ENCODE results near the gene CLCF1. TPM values are rescaled to one million over a fixed set of nuclear protein-coding genes. Genes with fewer than 3 reads are reported as not detected.

The CLCF1 gene
- total and polyA plus RNA-seq, 2 donors (not counting 3 experiments of a cell fraction or from before 2014, with no cell fraction given) = 5.8 to 6.5 TPM

DNA sequence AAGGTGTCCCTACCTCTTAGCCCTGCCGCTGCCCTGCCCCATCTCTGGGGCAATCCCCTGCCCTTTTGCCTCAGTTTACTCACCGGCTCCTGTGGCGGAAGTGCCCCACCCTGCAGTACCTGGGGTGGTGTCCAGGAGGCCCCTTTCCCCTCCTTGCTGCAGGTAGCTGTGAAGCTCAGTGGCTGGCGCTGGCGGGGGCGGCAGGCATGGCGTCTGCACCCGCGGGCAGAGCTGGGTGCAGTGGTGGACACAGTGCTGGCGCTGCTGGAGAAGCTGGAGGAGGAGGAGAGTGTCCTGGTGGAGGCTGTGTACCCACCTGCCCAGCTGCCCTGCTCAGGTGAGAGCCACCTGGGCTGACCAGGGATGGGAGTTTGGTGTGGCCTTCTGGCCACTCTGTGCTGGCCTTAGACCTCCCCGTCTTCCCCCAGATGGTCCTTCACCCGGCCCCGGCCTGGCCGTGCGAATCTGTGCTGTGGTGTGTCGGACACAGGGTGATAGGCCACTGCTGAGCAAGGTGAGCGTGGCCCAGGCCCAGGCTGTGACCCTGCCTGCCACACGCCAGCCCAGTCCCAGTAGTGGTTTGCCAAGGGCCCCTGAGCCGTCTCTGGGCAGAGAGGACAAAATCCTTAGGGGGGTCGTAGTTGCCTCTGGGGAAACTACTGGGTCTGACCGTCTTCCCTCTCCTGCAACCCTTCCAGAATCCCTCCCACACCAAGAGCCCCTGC lies 46.1 kb upstream of the CLCF1 start:
- H3K36me3 ChIP-seq (ENCODE audit: control insufficient read depth in 2 of 2, extremely low read depth in 1 of 2, insufficient read depth in 2 of 2, low read length in 2 of 2) = no peaks in the 10 kb centered on the region
- H3K9me1 ChIP-seq (replicated peaks; ENCODE audit: control insufficient read depth, extremely low read depth, insufficient read depth, low read length) = no peaks in the 10 kb centered on the region
- POLR2A ChIA-PET = no interaction called here
- no peak for FAIRE-seq
- H3K79me2 ChIP-seq (ENCODE audit: control insufficient read depth, insufficient read depth, low read length) = no peaks in the 10 kb centered on the region
- H4K20me1 ChIP-seq (replicated peaks; ENCODE audit: control insufficient read depth, extremely low read depth, insufficient read depth, low read length) = no peaks in the 10 kb centered on the region
- no peak for DNase-seq (ENCODE audit: low read depth, low spot score)
- TF ChIP-seq JUN (IDR thresholded peaks at IDR 0.05; ENCODE audit: borderline replicate concordance, insufficient read depth, insufficient read length, low read depth) (no peak), POLR2AphosphoS5 (IDR thresholded peaks at IDR 0.05; ENCODE audit: insufficient read depth, low read depth, low read length) (no peak), FOS (IDR thresholded peaks at IDR 0.05; ENCODE audit: borderline replicate concordance, insufficient read depth, low read length) (no peak), EZH2 (IDR thresholded peaks at IDR 0.05; ENCODE audit: borderline replicate concordance, low read depth, low read length, severe bottlenecking) (no peak), POLR2A (IDR thresholded peaks at IDR 0.05; ENCODE audit: low read depth, low read length) (no peak), GATA2 (IDR thresholded peaks at IDR 0.05; ENCODE audit: insufficient read depth, insufficient read length, low read depth, low read length) (no peak), MYC (IDR thresholded peaks at IDR 0.05; ENCODE audit: low read depth, low read length) (no peak)
- TF ChIP-seq, protein P1, sequence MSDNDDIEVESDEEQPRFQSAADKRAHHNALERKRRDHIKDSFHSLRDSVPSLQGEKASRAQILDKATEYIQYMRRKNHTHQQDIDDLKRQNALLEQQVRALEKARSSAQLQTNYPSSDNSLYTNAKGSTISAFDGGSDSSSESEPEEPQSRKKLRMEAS (IDR thresholded peaks at IDR 0.05; ENCODE audit: insufficient read depth, insufficient read length) = no peak
- TF ChIP-seq, protein P2, sequence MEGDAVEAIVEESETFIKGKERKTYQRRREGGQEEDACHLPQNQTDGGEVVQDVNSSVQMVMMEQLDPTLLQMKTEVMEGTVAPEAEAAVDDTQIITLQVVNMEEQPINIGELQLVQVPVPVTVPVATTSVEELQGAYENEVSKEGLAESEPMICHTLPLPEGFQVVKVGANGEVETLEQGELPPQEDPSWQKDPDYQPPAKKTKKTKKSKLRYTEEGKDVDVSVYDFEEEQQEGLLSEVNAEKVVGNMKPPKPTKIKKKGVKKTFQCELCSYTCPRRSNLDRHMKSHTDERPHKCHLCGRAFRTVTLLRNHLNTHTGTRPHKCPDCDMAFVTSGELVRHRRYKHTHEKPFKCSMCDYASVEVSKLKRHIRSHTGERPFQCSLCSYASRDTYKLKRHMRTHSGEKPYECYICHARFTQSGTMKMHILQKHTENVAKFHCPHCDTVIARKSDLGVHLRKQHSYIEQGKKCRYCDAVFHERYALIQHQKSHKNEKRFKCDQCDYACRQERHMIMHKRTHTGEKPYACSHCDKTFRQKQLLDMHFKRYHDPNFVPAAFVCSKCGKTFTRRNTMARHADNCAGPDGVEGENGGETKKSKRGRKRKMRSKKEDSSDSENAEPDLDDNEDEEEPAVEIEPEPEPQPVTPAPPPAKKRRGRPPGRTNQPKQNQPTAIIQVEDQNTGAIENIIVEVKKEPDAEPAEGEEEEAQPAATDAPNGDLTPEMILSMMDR (IDR thresholded peaks at IDR 0.05; ENCODE audit: extremely low read depth in 1 of 2, insufficient read depth in 1 of 2, low read depth in 1 of 2, low read length in 2 of 2) = no peak
- no peaks in the 10 kb centered on the region for H3K9me3 ChIP-seq (replicated peaks; ENCODE audit: control insufficient read depth, insufficient read depth, low read length)
- CTCF ChIA-PET = interaction anchor here (1.5 to 2.7 kb wide), 3 partner anchors 15 to 18 kb away, joined by 6 to 19 read pairs (median 12); partner anchors contain the start of genes PPP1CA and TBC1D10C
- BruUV-seq (replicated peaks) = no TSS peak
- H3K4me3 ChIP-seq (replicated peaks in 1 of 3; ENCODE audit: insufficient read depth in 1 of 3, low read depth in 1 of 3, low read length in 3 of 3) = no peak overlapping the region
- H3K9ac ChIP-seq (replicated peaks; ENCODE audit: extremely low read depth, insufficient read depth, low read length) = no peak overlapping the region
- no peak overlapping the region for H3K27ac ChIP-seq (ENCODE audit: insufficient read depth, low read depth, low read length)
- intact Hi-C loops (cut with micrococcal nuclease) = loop anchor here (2.0 kb wide), 1 partner anchor 45 kb away; no protein-coding TSS in a partner anchor
- peaks cover 4% of the 10 kb centered on the region for H3K4me1 ChIP-seq (ENCODE audit: control insufficient read depth, extremely low read depth, insufficient read depth, low read length)
- dilution Hi-C loops (cut with MboI; ENCODE audit: extremely low pct_ligation_motif_present, low sequenced_read_pairs) = no loop called here
- H2AFZ ChIP-seq (ENCODE audit: low read depth, low read length) = no peak overlapping the region
- peaks cover 0 to 8% of the 10 kb centered on the region in 2 experiments for H3K27me3 ChIP-seq (ENCODE audit: control insufficient read depth in 2 of 2, insufficient read depth in 2 of 2, low read length in 2 of 2)
- H3K4me2 ChIP-seq (ENCODE audit: insufficient read depth, low read length) = no peak overlapping the region

All from endothelial cell of umbilical vein (primary cell).